Measurements from ENCODE around the gene SLC5A4. TPM values are rescaled to one million over a fixed set of nuclear protein-coding genes. Genes with fewer than 3 reads are reported as not detected.

The SLC5A4 gene
- 0.13 and 0.31 TPM in 2 replicates for total RNA-seq

GRCh38 chr22:32255217-32255616, at the start of gene SLC5A4:
Gene SLC5A4 (minus strand): TSS chr22:32255347. CDS start chr22:32255329, 18 bp downstream.

GRCh38 chr22:32204856-32205722, 50.1 kb downstream of the SLC5A4 start, which contains the start of gene RFPL2:
Gene RFPL2 (minus strand): TSS chr22:32205073. CDS start chr22:32202451, 2,622 bp downstream.

Other genes starting within 250 kb of the SLC5A4 start
- not detected in 2 replicates for gene SLC5A1, start 212.1 kb downstream of the SLC5A4 start, total RNA-seq
- not detected in 2 replicates for gene C22orf42, start 96.0 kb downstream of the SLC5A4 start, total RNA-seq
- not detected in 2 replicates for gene RFPL2, start 50.3 kb downstream of the SLC5A4 start, total RNA-seq
- gene RFPL3, start 102.5 kb upstream of the SLC5A4 start, total RNA-seq: not detected in 2 replicates
- 101 and 119 TPM in 2 replicates for gene RTCB, start 156.9 kb upstream of the SLC5A4 start, total RNA-seq
- gene BPIFC, start 209.1 kb upstream of the SLC5A4 start, total RNA-seq: not detected in 2 replicates
- gene FBXO7, start 219.5 kb upstream of the SLC5A4 start, total RNA-seq: 45.7 and 51.5 TPM in 2 replicates

Data from aortic smooth muscle cell (primary cell).